ENCODE measurements around the gene GSDME.

DNA sequence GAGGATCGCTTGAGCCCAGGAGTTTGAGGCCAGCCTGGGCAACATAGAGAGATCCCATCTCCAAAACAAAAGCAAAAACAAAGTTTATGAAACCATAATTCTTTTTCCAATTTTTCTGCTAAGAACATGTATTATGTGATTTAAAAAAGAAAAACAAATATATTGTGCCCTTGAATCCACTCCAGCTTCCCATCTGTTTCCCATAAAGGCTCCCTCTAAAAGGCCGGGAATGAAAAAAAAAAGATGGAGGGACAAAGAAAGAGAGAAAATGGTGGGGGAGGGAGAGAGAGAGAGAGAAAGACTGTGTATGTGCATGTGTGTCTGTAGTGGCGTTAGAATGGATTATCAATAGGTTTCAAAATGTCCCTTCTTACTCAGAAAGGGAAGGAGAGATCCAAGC lies 20.5 kb upstream of the GSDME start:
- no peak for TF ChIP-seq TAF1 (IDR thresholded peaks at IDR 0.05; ENCODE audit: borderline replicate concordance, low read depth, low read length)
- no peak for TF ChIP-seq EP300 (IDR thresholded peaks at IDR 0.05; ENCODE audit: borderline replicate concordance in 1 of 2, low read depth in 1 of 2, low read length in 1 of 2)
- TF ChIP-seq CTCF (IDR thresholded peaks at IDR 0.05), result no peak
